Uterus (tissue), 4 donors: Measurements from ENCODE around the gene PIK3C3. TPM values are rescaled to one million over a fixed set of nuclear protein-coding genes. Genes with fewer than 3 reads are reported as not detected.

Experiments
- DNase-seq, 2 donors: peaks; one replicate each; pipeline ENCODE4 v3.0.0-alpha.2; 2019 to 2020
- H3K27ac ChIP-seq, 2 donors: fragments of 200-600 bp; sonication (generic); 1 replicate in 1 of 2; 2 replicates in 1 of 2; pipeline ENCODE4 v1.5.1; 2016 to 2018
- H3K27me3 ChIP-seq, 2 donors: fragments of 200-600 bp; sonication (generic); one replicate each; pipeline ENCODE4 v1.5.1; 2018 to 2019; ENCODE audit warnings: control low read depth in 1 of 2
- H3K36me3 ChIP-seq, 2 donors: fragments of 200-600 bp; sonication (generic); one replicate each; pipeline ENCODE4 v1.5.1; 2019; ENCODE audit warnings: control low read depth in 1 of 2
- H3K4me1 ChIP-seq, 2 donors: fragments of 200-600 bp; sonication (generic); one replicate each; pipeline ENCODE4 v1.5.1; 2018 to 2019; ENCODE audit warnings: control low read depth in 1 of 2
- H3K4me3 ChIP-seq, 2 donors: fragments of 200-600 bp; sonication (generic); 1 replicate in 1 of 2; 2 replicates in 1 of 2; pipeline ENCODE4 v1.5.1; 2018 to 2019; ENCODE audit warnings: mild to moderate bottlenecking in 1 of 2
- H3K9me3 ChIP-seq, 2 donors: fragments of 200-600 bp; sonication (generic); one replicate each; pipeline ENCODE4 v1.5.1; 2019; ENCODE audit warnings: control low read depth in 1 of 2
- CTCF ChIP-seq, 4 experiments: fragments of 200-600 bp in 2 of 4; fragments of 450-650 bp in 2 of 4; sonication (generic) in 2 of 4; IDR thresholded peaks; one replicate each; pipeline ENCODE4 v1.5.1; 2016 to 2019; ENCODE audit warnings: antibody characterized with exemption in 4 of 4, mild to moderate bottlenecking in 2 of 4, moderate library complexity in 1 of 4
- POLR2A ChIP-seq, 2 donors: fragments of 450-650 bp; IDR thresholded peaks; one replicate each; pipeline ENCODE4 v1.6.1; 2016; ENCODE audit warnings: antibody characterized with exemption in 2 of 2, mild to moderate bottlenecking in 1 of 2, moderate library complexity in 1 of 2
- intact Hi-C: fragments of 100-400 bp; cut with DNase I; formaldehyde crosslinking; loops from one replicate; pipeline ENCODE4 v1.15.1; 2023; ENCODE audit warnings: low total_unique reads
- total RNA-seq, 4 donors: library from RNA; depleted of rRNA in 3 of 4; stranded (reverse); fragments of >200 nt in 3 of 4; gene quantifications; one replicate each; pipeline versions ENCODE4 v1.1.0 to v1.2.4, GENCODE V29; 2014 to 2023
- donor health status: DM: yes; HTN: yes; CAD: no.

Gene PIK3C3
- total RNA-seq, 4 donors from 2014 or later, result 57.6 to 114 (median 82.2) TPM

GRCh38 chr18:42011053-42011452 lies 56.0 kb downstream of the PIK3C3 start:
- TF ChIP-seq POLR2A (IDR thresholded peaks at IDR 0.05), result no peak
- TF ChIP-seq CTCF (IDR thresholded peaks at IDR 0.05), result no peak

GRCh38 chr18:42018831-42019230 lies 63.8 kb downstream of the PIK3C3 start:
- no peaks in the 10 kb centered on the region for H3K36me3 ChIP-seq
- DNase-seq, result no peak
- no peaks in the 10 kb centered on the region for H3K27me3 ChIP-seq
- no peaks in the 10 kb centered on the region for H3K9me3 ChIP-seq
- no peak overlapping the region for H3K4me3 ChIP-seq
- no peaks in the 10 kb centered on the region for H3K4me1 ChIP-seq
- intact Hi-C loops, result no loop called here
- no peak for TF ChIP-seq POLR2A (IDR thresholded peaks at IDR 0.05)
- TF ChIP-seq CTCF (IDR thresholded peaks at IDR 0.05), result no peak
- no peak overlapping the region for H3K27ac ChIP-seq

More at GRCh38 chr18:42011053-42011452, 56.0 kb downstream of the PIK3C3 start:
- intact Hi-C loops, result no loop called here
- no peak overlapping the region for H3K4me3 ChIP-seq
- H3K9me3 ChIP-seq, result no peaks in the 10 kb centered on the region
- no peaks in the 10 kb centered on the region for H3K36me3 ChIP-seq
- no peaks in the 10 kb centered on the region for H3K27me3 ChIP-seq
- H3K27ac ChIP-seq, result no peak overlapping the region
- DNase-seq, result no peak
- H3K4me1 ChIP-seq, result no peaks in the 10 kb centered on the region

- intact Hi-C loops, result no loop called here
- Histone ChIP-seq H3K27me3 (no peaks in the 10 kb centered on the region), H3K27ac (no peak overlapping the region), H3K36me3 (no peaks in the 10 kb centered on the region), H3K4me3 (no peak overlapping the region), H3K9me3 (no peaks in the 10 kb centered on the region), H3K4me1 (no peaks in the 10 kb centered on the region)
- TF ChIP-seq CTCF (IDR thresholded peaks at IDR 0.05) (no peak), POLR2A (IDR thresholded peaks at IDR 0.05) (no peak)
- DNase-seq, result no peak
Observed at GRCh38 chr18:42024131-42024530, 69.1 kb downstream of the PIK3C3 start.

- no peak for DNase-seq
- intact Hi-C loops, result no loop called here
- H3K36me3 ChIP-seq, result no peaks in the 10 kb centered on the region
Observed at GRCh38 chr18:42025491-42025890, 70.5 kb downstream of the PIK3C3 start.

More at GRCh38 chr18:42025491-42025890, 70.5 kb downstream of the PIK3C3 start:
- TF ChIP-seq CTCF (IDR thresholded peaks at IDR 0.05) (no peak), POLR2A (IDR thresholded peaks at IDR 0.05) (no peak)
- no peak overlapping the region for H3K4me3 ChIP-seq
- no peaks in the 10 kb centered on the region for H3K27me3 ChIP-seq
- H3K4me1 ChIP-seq, result no peaks in the 10 kb centered on the region
- H3K9me3 ChIP-seq, result no peaks in the 10 kb centered on the region
- no peak overlapping the region for H3K27ac ChIP-seq
